Smooth muscle cell (in vitro differentiated cells): ENCODE measurements around the gene CDCA8. TPM values are rescaled to one million over a fixed set of nuclear protein-coding genes. Genes with fewer than 3 reads are reported as not detected.

Experiments
- DNase-seq: peaks from one replicate; lab custom pipeline; 2025; ENCODE audit not compliant: unreplicated experiment; lab: John Stamatoyannopoulos, UW
- H2AFZ ChIP-seq: fragments of 200-600 bp; sonication (generic); 2 replicates; pipeline ENCODE4 v1.6.0; 2016; ENCODE audit warnings: antibody characterized with exemption, low read depth, mild to moderate bottlenecking
- H3F3A ChIP-seq: fragments of 200-600 bp; sonication (generic); 2 replicates; pipeline ENCODE4 v1.6.0; 2017; ENCODE audit warnings: antibody characterized with exemption, low read depth
- H3K27ac ChIP-seq: fragments of 200-600 bp; sonication (generic); 2 replicates; pipeline ENCODE4 v1.5.1; 2016; ENCODE audit warnings: low read depth, mild to moderate bottlenecking
- H3K27me3 ChIP-seq: fragments of 200-600 bp; sonication (generic); 2 replicates; pipeline ENCODE4 v1.6.1; 2016; ENCODE audit warnings: low read depth, mild to moderate bottlenecking
- H3K36me3 ChIP-seq: fragments of 200-600 bp; sonication (generic); 2 replicates; pipeline ENCODE4 v1.5.1; 2016; ENCODE audit warnings: low read depth
- H3K4me1 ChIP-seq: fragments of 200-600 bp; sonication (generic); 2 replicates; pipeline ENCODE4 v1.5.1; 2016; ENCODE audit warnings: low read depth
- H3K4me2 ChIP-seq: fragments of 200-600 bp; sonication (generic); 2 replicates; pipeline ENCODE4 v1.6.0; 2016; ENCODE audit warnings: mild to moderate bottlenecking
- H3K4me3 ChIP-seq: fragments of 200-600 bp; sonication (generic); 2 replicates; pipeline ENCODE4 v1.5.1; 2016; ENCODE audit warnings: mild to moderate bottlenecking
- H3K79me2 ChIP-seq: fragments of 200-600 bp; sonication (generic); 2 replicates; pipeline ENCODE4 v1.6.0; 2016; ENCODE audit warnings: low read depth, mild to moderate bottlenecking
- H3K9ac ChIP-seq: fragments of 200-600 bp; sonication (generic); 2 replicates; pipeline ENCODE4 v1.6.0; 2016; ENCODE audit warnings: low read depth
- H3K9me3 ChIP-seq: fragments of 200-600 bp; sonication (generic); replicated peaks from 2 replicates; pipeline ENCODE4 v1.5.1; 2016; ENCODE audit warnings: low read depth
- H4K20me1 ChIP-seq: fragments of 200-600 bp; sonication (generic); 2 replicates; pipeline ENCODE4 v1.6.0; 2016; ENCODE audit warnings: low read depth
- WGBS: methylation state at CpG from one replicate; pipeline ENCODE4 v1.1.7; 2016; ENCODE audit warnings: low lambda C conversion rate; 5-methylcytosine and 5-hydroxymethylcytosine counted together
- polyA plus RNA-seq: library from polyadenylated mRNA; unstranded; fragments of >200 nt; fragmentation: Nextera tagmentation; extraction: Ambion mirVana; gene quantifications from 2 replicates; pipeline ENCODE4 v1.2.1, GENCODE V29; 2016
- total RNA-seq: library from RNA; depleted of rRNA; stranded (reverse); fragments of >200 nt; gene quantifications from 2 replicates; pipeline ENCODE4 v1.2.3, GENCODE V29; 2014
- TF ChIP-seq, protein P1 (sequence below): fragments of 200-600 bp; sonication (generic); IDR thresholded peaks from 2 replicates; pipeline ENCODE4 v1.5.1; 2017; ENCODE audit warnings: borderline replicate concordance, mild to moderate bottlenecking, antibody characterized with exemption; ENCODE audit not compliant: insufficient read depth, poor library complexity, severe bottlenecking

The CDCA8 gene
- total and polyA plus RNA-seq, 2 experiments from 2014 or later: 2.4 to 12.4 TPM

DNA sequence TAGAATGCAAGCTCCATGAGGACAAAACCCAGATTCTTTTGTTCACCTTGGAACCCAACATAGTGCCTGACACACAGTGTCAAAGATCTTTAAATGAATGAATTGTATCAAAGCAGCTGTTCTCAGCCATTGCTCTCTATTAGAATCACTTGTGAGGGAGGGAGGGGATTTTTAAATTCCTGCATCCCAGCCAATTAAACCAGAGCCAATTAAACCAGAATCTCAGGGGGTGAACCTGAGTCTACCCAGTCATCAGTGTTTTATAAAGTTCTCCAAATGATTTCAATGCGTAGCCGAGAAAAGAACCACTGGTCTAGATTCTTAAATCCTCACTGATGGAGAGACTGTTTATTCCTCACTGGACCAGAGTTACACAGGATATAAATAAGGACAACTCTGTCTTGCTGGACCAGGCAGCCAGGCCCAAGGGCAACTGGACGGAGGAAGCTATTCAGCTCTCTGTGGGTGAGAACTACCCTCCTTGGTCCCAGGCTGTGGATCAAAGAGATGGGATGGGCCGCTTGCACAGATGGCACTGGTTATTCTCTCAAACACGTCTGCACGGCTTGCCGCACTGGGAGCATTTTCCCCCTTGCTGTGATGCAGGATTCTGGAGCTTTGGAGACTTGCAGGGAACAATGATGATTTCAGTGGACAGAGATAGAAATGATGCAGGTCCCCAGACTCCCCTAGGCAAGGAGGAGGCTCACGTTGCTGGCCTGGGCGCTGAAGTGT, 20.0 kb upstream of the CDCA8 start:
- no peaks in the 10 kb centered on the region for H3K4me1 ChIP-seq
- no peak overlapping the region for H3K9ac ChIP-seq
- H3K27me3 ChIP-seq: peaks cover 42% of the 10 kb centered on the region
- no peak overlapping the region for H3K27ac ChIP-seq
- H3F3A ChIP-seq: no peaks in the 10 kb centered on the region
- no peak overlapping the region for H2AFZ ChIP-seq
- TF ChIP-seq, protein P1, sequence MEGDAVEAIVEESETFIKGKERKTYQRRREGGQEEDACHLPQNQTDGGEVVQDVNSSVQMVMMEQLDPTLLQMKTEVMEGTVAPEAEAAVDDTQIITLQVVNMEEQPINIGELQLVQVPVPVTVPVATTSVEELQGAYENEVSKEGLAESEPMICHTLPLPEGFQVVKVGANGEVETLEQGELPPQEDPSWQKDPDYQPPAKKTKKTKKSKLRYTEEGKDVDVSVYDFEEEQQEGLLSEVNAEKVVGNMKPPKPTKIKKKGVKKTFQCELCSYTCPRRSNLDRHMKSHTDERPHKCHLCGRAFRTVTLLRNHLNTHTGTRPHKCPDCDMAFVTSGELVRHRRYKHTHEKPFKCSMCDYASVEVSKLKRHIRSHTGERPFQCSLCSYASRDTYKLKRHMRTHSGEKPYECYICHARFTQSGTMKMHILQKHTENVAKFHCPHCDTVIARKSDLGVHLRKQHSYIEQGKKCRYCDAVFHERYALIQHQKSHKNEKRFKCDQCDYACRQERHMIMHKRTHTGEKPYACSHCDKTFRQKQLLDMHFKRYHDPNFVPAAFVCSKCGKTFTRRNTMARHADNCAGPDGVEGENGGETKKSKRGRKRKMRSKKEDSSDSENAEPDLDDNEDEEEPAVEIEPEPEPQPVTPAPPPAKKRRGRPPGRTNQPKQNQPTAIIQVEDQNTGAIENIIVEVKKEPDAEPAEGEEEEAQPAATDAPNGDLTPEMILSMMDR: no peak
- H3K36me3 ChIP-seq: no peaks in the 10 kb centered on the region
- no peaks in the 10 kb centered on the region for H4K20me1 ChIP-seq
- 63% methylated on average over 9 of the region's 9 CpGs for WGBS
- no peak overlapping the region for H3K4me2 ChIP-seq
- H3K4me3 ChIP-seq: no peak overlapping the region
- DNase-seq: no peak
- H3K9me3 ChIP-seq: no peaks in the 10 kb centered on the region
- no peaks in the 10 kb centered on the region for H3K79me2 ChIP-seq

DNA sequence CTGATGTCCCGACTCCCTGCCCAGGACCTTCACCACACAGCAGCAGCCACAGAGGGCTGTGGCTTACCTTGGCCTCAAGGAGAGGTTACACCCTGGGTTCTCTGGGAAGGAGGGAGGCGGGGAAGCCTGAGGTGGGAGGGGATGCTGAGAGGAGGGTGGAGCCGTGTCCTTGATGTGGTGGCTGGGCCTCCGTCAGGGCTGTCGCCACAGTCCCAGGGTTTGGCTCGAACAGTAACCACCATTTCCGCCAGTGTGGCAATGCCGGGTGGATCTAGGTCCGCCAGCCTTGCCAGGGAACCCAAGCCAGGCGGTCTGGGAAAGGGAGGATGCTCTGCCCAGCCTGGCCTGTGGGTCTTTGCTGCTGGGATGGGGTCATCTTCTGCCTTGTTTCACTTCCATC, 18.4 kb upstream of the CDCA8 start:
- Histone ChIP-seq H3K4me3 (no peak overlapping the region), H4K20me1 (no peaks in the 10 kb centered on the region), H3K4me2 (no peak overlapping the region), H3K27me3 (peaks cover 26% of the 10 kb centered on the region), H3K4me1 (no peaks in the 10 kb centered on the region), H3K9ac (no peak overlapping the region), H3K27ac (no peak overlapping the region), H3K9me3 (no peaks in the 10 kb centered on the region), H2AFZ (no peak overlapping the region), H3F3A (no peaks in the 10 kb centered on the region), H3K79me2 (no peaks in the 10 kb centered on the region), H3K36me3 (no peaks in the 10 kb centered on the region)
- no peak for DNase-seq
- TF ChIP-seq, protein P1: no peak
- WGBS: 71% methylated on average over 10 of the region's 10 CpGs

DNA sequence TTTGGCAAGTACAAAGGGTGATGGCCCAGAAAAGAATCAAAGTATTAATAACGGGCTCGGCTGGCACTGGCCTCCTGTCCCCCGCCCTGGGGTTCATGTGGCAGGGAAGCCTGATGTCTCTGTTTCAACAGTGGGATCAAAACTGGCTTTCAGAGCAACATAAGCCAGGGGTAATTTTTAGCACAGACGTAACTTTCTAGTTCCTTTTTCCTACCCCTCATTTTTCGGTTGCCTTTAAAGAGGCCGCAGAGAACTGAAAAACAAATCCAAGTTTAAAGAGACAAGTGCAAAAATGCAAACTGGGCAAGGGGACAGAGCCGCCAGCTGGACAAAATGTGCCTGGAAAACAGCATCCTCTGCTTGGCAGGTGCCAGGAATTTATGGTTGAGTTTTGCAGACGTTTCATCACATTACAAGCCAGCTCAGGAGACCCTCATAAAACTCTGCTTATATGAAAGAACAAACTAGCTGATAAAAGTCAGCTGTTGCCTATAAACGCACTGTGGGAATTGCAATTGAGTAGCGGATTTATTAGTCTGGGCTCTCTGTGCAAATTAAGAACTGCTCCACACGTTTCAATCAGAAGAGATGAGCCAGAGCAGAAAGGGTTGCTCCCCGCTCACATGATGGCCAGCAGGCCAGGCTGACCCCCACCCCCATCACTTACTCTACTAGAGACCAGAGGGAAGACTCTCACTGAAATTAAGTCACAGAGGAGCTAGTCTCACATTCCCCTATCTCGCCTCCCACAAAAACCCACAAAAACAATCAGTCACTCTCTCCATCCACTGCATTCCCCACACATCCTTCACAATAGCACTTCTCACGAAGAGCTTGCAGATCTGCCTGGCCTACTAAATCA, 15.8 kb upstream of the CDCA8 start:
- Histone ChIP-seq H3K27ac (no peak overlapping the region), H3K4me1 (no peaks in the 10 kb centered on the region), H3F3A (no peaks in the 10 kb centered on the region), H3K36me3 (no peaks in the 10 kb centered on the region), H3K4me3 (no peak overlapping the region), H3K9ac (no peak overlapping the region), H3K79me2 (no peaks in the 10 kb centered on the region), H2AFZ (no peak overlapping the region), H4K20me1 (no peaks in the 10 kb centered on the region), H3K9me3 (no peaks in the 10 kb centered on the region), H3K4me2 (no peak overlapping the region), H3K27me3 (peaks cover 6% of the 10 kb centered on the region)
- WGBS: 51% methylated on average over 14 of the region's 14 CpGs
- TF ChIP-seq, protein P1: no peak
- DNase-seq: no peak
